ENCODE data around the gene NCOA1. TPM values are rescaled to one million over a fixed set of nuclear protein-coding genes. Genes with fewer than 3 reads are reported as not detected.
"Not testable (repeated sequence)": the region's sequence is repeated elsewhere in the genome, so short reads cannot be mapped to it uniquely, and the experiment has no call there.

The NCOA1 gene
- 10.7 and 12.0 TPM in 2 replicates for total RNA-seq

GRCh38 chr2:24490690-24491541, at the start of gene NCOA1:
Gene NCOA1 (plus strand): TSS chr2:24491254. CDS start chr2:24658678, 167,424 bp downstream.
- DNase-seq (ENCODE audit: extremely low read depth, low read depth, low spot score), result no peak

GRCh38 chr2:24448797-24449196, 42.3 kb upstream of the NCOA1 start:
- no peak for DNase-seq (ENCODE audit: extremely low read depth, low read depth, low spot score)

GRCh38 chr2:24449344-24449743, 41.7 kb upstream of the NCOA1 start:
- no peak for DNase-seq (ENCODE audit: extremely low read depth, low read depth, low spot score)

GRCh38 chr2:24451805-24452501, 39.1 kb upstream of the NCOA1 start:
- no peak for DNase-seq (ENCODE audit: extremely low read depth, low read depth, low spot score)

GRCh38 chr2:24452502-24452885, 38.6 kb upstream of the NCOA1 start:
- no peak for DNase-seq (ENCODE audit: extremely low read depth, low read depth, low spot score)

GRCh38 chr2:24453379-24454073, 37.5 kb upstream of the NCOA1 start:
- no peak for DNase-seq (ENCODE audit: extremely low read depth, low read depth, low spot score)

- no peak for DNase-seq (ENCODE audit: extremely low read depth, low read depth, low spot score)
These were observed 36.8 kb upstream of the NCOA1 start for GRCh38 chr2:24454294-24454693.

GRCh38 chr2:24456599-24457556, 34.2 kb upstream of the NCOA1 start:
- DNase-seq (ENCODE audit: extremely low read depth, low read depth, low spot score), result no peak

- no peak for DNase-seq (ENCODE audit: extremely low read depth, low read depth, low spot score)
These were observed 33.2 kb upstream of the NCOA1 start for GRCh38 chr2:24457696-24458386.

GRCh38 chr2:24459224-24460161, 31.6 kb upstream of the NCOA1 start:
- no peak for DNase-seq (ENCODE audit: extremely low read depth, low read depth, low spot score)

GRCh38 chr2:24461685-24462084, 29.4 kb upstream of the NCOA1 start:
- DNase-seq (ENCODE audit: extremely low read depth, low read depth, low spot score), result no peak

- no peak for DNase-seq (ENCODE audit: extremely low read depth, low read depth, low spot score)
These were observed 27.8 kb upstream of the NCOA1 start for GRCh38 chr2:24463271-24463670.

GRCh38 chr2:24466871-24467870, 23.9 kb upstream of the NCOA1 start:
- DNase-seq (ENCODE audit: extremely low read depth, low read depth, low spot score), result no peak

GRCh38 chr2:24468453-24468852, 22.6 kb upstream of the NCOA1 start:
- not testable (repeated sequence) for DNase-seq (ENCODE audit: extremely low read depth, low read depth, low spot score)

GRCh38 chr2:24469148-24469650, 21.9 kb upstream of the NCOA1 start:
- no peak for DNase-seq (ENCODE audit: extremely low read depth, low read depth, low spot score)

- no peak for DNase-seq (ENCODE audit: extremely low read depth, low read depth, low spot score)
These were observed 19.4 kb upstream of the NCOA1 start for GRCh38 chr2:24471662-24472061.

- no peak for DNase-seq (ENCODE audit: extremely low read depth, low read depth, low spot score)
These were observed 18.6 kb upstream of the NCOA1 start for GRCh38 chr2:24472416-24472815.

All from glomerular endothelial cell (primary cell).